Liver (tissue), 9 donors: ENCODE data around the gene LPCAT1. TPM values are rescaled to one million over a fixed set of nuclear protein-coding genes. Genes with fewer than 3 reads are reported as not detected.
"Not testable (repeated sequence)": the region's sequence is repeated elsewhere in the genome, so short reads cannot be mapped to it uniquely, and the experiment has no call there.

ENCODE experiments used
- DNase-seq: peaks from one replicate; pipeline ENCODE4 v3.0.0-alpha.2; 2017; ENCODE audit warnings: low spot score
- H3K27ac ChIP-seq, 2 donors: one replicate each; pipeline ENCODE4 v1.7.0; 2013; ENCODE audit warnings: inconsistent platforms in 2 of 2, low read length in 2 of 2, control low read depth in 1 of 2, low read depth in 1 of 2, mild to moderate bottlenecking in 1 of 2
- H3K27me3 ChIP-seq, 4 donors: one replicate each; pipeline versions ENCODE4 v1.6.1 to v1.7.0; 2013; ENCODE audit warnings: low read length in 3 of 4, inconsistent platforms in 1 of 4, mild to moderate bottlenecking in 1 of 4, moderate library complexity in 1 of 4; ENCODE audit not compliant: control insufficient read depth in 4 of 4, insufficient read depth in 4 of 4
- H3K36me3 ChIP-seq, 4 donors: one replicate each; pipeline versions ENCODE4 v1.6.1 to v1.7.0; 2013; ENCODE audit warnings: low read length in 3 of 4, mild to moderate bottlenecking in 3 of 4, low read depth in 1 of 4, moderate library complexity in 1 of 4; ENCODE audit not compliant: control insufficient read depth in 4 of 4, insufficient read depth in 3 of 4
- H3K4me1 ChIP-seq, 4 donors: one replicate each; pipeline versions ENCODE4 v1.6.1 to v1.7.0; 2013; ENCODE audit warnings: low read length in 3 of 4, mild to moderate bottlenecking in 3 of 4, moderate library complexity in 1 of 4; ENCODE audit not compliant: control insufficient read depth in 4 of 4, insufficient read depth in 4 of 4
- H3K4me3 ChIP-seq, 3 donors: one replicate each; pipeline versions ENCODE4 v1.6.1 to v1.7.0; 2013; ENCODE audit warnings: low read length in 3 of 3, control low read depth in 1 of 3, low read depth in 1 of 3, mild to moderate bottlenecking in 1 of 3
- H3K9ac ChIP-seq, 2 donors: one replicate each; pipeline ENCODE4 v1.7.0; 2013; ENCODE audit warnings: low read length in 2 of 2, mild to moderate bottlenecking in 2 of 2, moderate library complexity in 2 of 2, control low read depth in 1 of 2, low read depth in 1 of 2
- H3K9me3 ChIP-seq, 4 donors: one replicate each; pipeline versions ENCODE4 v1.6.1 to v1.7.0; 2013; ENCODE audit warnings: low read length in 3 of 4; ENCODE audit not compliant: control insufficient read depth in 4 of 4
- CTCF ChIP-seq: fragments of 150-350 bp; IDR thresholded peaks from 2 replicates; pipeline ENCODE4 v1.5.1; 2017; ENCODE audit warnings: improper control_type of control experiment, low read depth, low read length; ENCODE audit not compliant: missing input control
- EGR1 ChIP-seq, 2 donors: IDR thresholded peaks; 2 replicates each; pipeline ENCODE4 v1.6.1; 2016 to 2018; ENCODE audit warnings: antibody characterized with exemption in 2 of 2, low read depth in 2 of 2
- FOXA1 ChIP-seq: IDR thresholded peaks from 2 replicates; pipeline ENCODE4 v1.6.1; 2016; ENCODE audit warnings: antibody characterized with exemption
- FOXA2 ChIP-seq: IDR thresholded peaks from 2 replicates; pipeline ENCODE4 v1.6.1; 2016; ENCODE audit warnings: antibody characterized with exemption
- GABPA ChIP-seq, 2 donors: IDR thresholded peaks in 1 of 2; conservative IDR thresholded peaks in 1 of 2; 2 replicates each; pipeline ENCODE4 v1.6.1; 2016; ENCODE audit warnings: antibody characterized with exemption in 2 of 2, mild to moderate bottlenecking in 1 of 2, moderate library complexity in 1 of 2
- HNF4A ChIP-seq, 2 donors: conservative IDR thresholded peaks; 2 replicates each; pipeline ENCODE4 v1.6.1; 2016; ENCODE audit warnings: antibody characterized with exemption in 2 of 2, mild to moderate bottlenecking in 2 of 2
- HNF4G ChIP-seq: IDR thresholded peaks from 2 replicates; pipeline ENCODE4 v1.6.1; 2016; ENCODE audit warnings: antibody characterized with exemption
- JUND ChIP-seq, 2 donors: IDR thresholded peaks; 2 replicates each; pipeline ENCODE4 v1.6.1; 2016; ENCODE audit warnings: antibody characterized with exemption in 2 of 2
- MAX ChIP-seq: IDR thresholded peaks from 2 replicates; pipeline ENCODE4 v1.6.1; 2016; ENCODE audit warnings: antibody characterized with exemption
- NR2F2 ChIP-seq: IDR thresholded peaks from 2 replicates; pipeline ENCODE4 v1.6.1; 2016; ENCODE audit warnings: antibody characterized with exemption
- RAD21 ChIP-seq, 2 donors: IDR thresholded peaks; 2 replicates each; pipeline ENCODE4 v1.6.1; 2016; ENCODE audit warnings: antibody characterized with exemption in 2 of 2, mild to moderate bottlenecking in 2 of 2
- REST ChIP-seq: IDR thresholded peaks from 2 replicates; pipeline ENCODE4 v1.6.1; 2016; ENCODE audit warnings: antibody characterized with exemption, mild to moderate bottlenecking
- RXRA ChIP-seq, 2 donors: IDR thresholded peaks; 2 replicates each; pipeline ENCODE4 v1.6.1; 2017 to 2018; ENCODE audit warnings: antibody characterized with exemption in 2 of 2, mild to moderate bottlenecking in 1 of 2
- SP1 ChIP-seq: IDR thresholded peaks from 2 replicates; pipeline ENCODE4 v1.6.1; 2018; ENCODE audit warnings: antibody characterized with exemption, mild to moderate bottlenecking
- TAF1 ChIP-seq: conservative IDR thresholded peaks from 2 replicates; pipeline ENCODE4 v1.6.1; 2016; ENCODE audit warnings: antibody characterized with exemption, mild to moderate bottlenecking
- YY1 ChIP-seq: IDR thresholded peaks from 2 replicates; pipeline ENCODE4 v1.6.1; 2016; ENCODE audit warnings: antibody characterized with exemption, mild to moderate bottlenecking
- ZBTB33 ChIP-seq: IDR thresholded peaks from 2 replicates; pipeline ENCODE4 v1.6.1; 2016; ENCODE audit warnings: antibody characterized with exemption
- WGBS: extraction: QIAGEN DNeasy Blood & Tissue Kit; methylation state at CpG from one replicate; pipeline ENCODE4 v1.1.7; 2013; 5-methylcytosine and 5-hydroxymethylcytosine counted together
- polyA plus RNA-seq, 2 donors: library from polyadenylated mRNA; stranded (reverse) in 1 of 2; unstranded in 1 of 2; fragments of 200-250 nt in 1 of 2; fragments of >200 nt in 1 of 2; fragmentation: Nextera tagmentation in 1 of 2; extraction: Ambion mirVana in 1 of 2; gene quantifications; one replicate each; pipeline versions ENCODE4 v1.2.1 to v1.2.3, GENCODE V29; 2013 to 2015
- total RNA-seq, 2 donors: library from RNA; depleted of rRNA; stranded (reverse); fragments of >200 nt; gene quantifications; one replicate each; pipeline ENCODE4 v1.2.3, GENCODE V29; 2014
- TF ChIP-seq, protein P1 (sequence below): IDR thresholded peaks from 2 replicates; pipeline ENCODE4 v1.6.1; 2016; ENCODE audit warnings: antibody characterized with exemption
- donor health status: healthy.
- donor health status: healthy.
- donor health status: healthy.
- donor health status: healthy.
- donor health status: healthy.

LPCAT1 gene
- total and polyA plus RNA-seq, 4 donors = 1.5 to 12.8 (median 9.9) TPM

DNA sequence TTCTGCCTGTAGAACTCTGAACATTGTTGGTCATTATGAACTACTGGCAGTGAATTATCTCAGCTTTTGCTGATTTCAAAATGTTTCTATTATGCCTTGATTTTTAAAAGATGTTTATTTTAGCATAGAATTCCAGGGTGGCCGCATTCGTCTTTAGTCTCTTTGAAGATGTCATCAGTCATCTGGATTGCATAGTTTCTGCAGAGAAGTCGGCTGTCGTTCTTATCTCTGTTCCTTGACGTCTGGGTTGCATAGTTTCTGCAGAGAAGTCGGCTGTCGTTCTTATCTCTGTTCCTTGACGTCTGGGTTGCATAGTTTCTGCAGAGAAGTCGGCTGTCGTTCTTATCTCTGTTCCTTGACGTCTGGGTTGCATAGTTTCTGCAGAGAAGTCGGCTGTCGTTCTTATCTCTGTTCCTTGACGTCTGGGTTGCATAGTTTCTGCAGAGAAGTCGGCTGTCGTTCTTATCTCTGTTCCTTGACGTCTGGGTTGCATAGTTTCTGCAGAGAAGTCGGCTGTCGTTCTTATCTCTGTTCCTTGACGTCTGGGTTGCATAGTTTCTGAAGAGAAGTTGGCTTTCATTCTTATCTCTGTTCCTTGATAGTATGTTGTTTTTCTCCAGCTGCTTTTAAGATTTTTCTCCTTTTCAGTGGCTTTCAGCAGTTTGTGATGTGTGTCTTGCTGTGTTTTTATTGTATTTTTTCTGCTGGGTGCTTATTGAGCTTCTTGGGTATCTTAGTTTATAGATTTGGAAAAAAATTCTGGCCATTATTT lies 67.5 kb downstream of the LPCAT1 start:
- 78% methylated on average over 9 of the region's 20 CpGs for WGBS
- H3K27ac ChIP-seq, DNase-seq: not testable (repeated sequence)

GRCh38 chr5:1453613-1454012 lies 70.1 kb downstream of the LPCAT1 start:
- Histone ChIP-seq H3K9me3 (peaks cover 0 to 29% (median 14%) of the 10 kb centered on the region in 4 donors), H3K27me3 (peaks cover 0 to 4% (median 0%) of the 10 kb centered on the region in 4 donors), H3K4me3 (no peak overlapping the region), H3K4me1 (no peaks in the 10 kb centered on the region), H3K36me3 (no peaks in the 10 kb centered on the region), H3K9ac (no peak overlapping the region), H3K27ac (no peak overlapping the region)
- no peak for DNase-seq
- 65% methylated on average over 2 of the region's 2 CpGs for WGBS
- TF ChIP-seq NR2F2 = no peak
- TF ChIP-seq JUND (IDR thresholded peaks at IDR 0.05) = no peak
- TF ChIP-seq FOXA1 = no peak
- TF ChIP-seq EGR1 (IDR thresholded peaks at IDR 0.05; ENCODE audit: low read depth in 2 of 2) = no peak
- TF ChIP-seq REST = no peak
- TF ChIP-seq MAX = no peak
- no peak for TF ChIP-seq RXRA (IDR thresholded peaks at IDR 0.05)
- no peak for TF ChIP-seq ZBTB33
- TF ChIP-seq YY1 = no peak
- TF ChIP-seq HNF4G = no peak
- no peak for TF ChIP-seq SP1
- TF ChIP-seq CTCF = no peak
- no peak for TF ChIP-seq HNF4A (conservative IDR thresholded peaks at IDR 0.05)
- TF ChIP-seq RAD21 (IDR thresholded peaks at IDR 0.05) = no peak
- no peak for TF ChIP-seq TAF1
- no peak for TF ChIP-seq GABPA (IDR thresholded peaks at IDR 0.05 in 1 of 2, conservative IDR thresholded peaks at IDR 0.05 in 1 of 2)
- no peak for TF ChIP-seq FOXA2
- TF ChIP-seq, protein P1, sequence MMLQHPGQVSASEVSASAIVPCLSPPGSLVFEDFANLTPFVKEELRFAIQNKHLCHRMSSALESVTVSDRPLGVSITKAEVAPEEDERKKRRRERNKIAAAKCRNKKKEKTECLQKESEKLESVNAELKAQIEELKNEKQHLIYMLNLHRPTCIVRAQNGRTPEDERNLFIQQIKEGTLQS = no peak

More for the DNA sequence above, 67.5 kb downstream of the LPCAT1 start:
- H3K4me1 ChIP-seq, H3K9ac ChIP-seq, H3K4me3 ChIP-seq, H3K36me3 ChIP-seq, H3K27me3 ChIP-seq: not testable (repeated sequence)
- peaks cover 0 to 29% (median 14%) of the 10 kb centered on the region in 4 donors for H3K9me3 ChIP-seq
